ENCODE data around the gene MRPL40. TPM values are rescaled to one million over a fixed set of nuclear protein-coding genes. Genes with fewer than 3 reads are reported as not detected.
"Not testable (repeated sequence)": the region's sequence is repeated elsewhere in the genome, so short reads cannot be mapped to it uniquely, and the experiment has no call there.

Gene MRPL40
- total and polyA plus RNA-seq, 2 donors (not counting 1 experiment from before 2014, with no cell fraction given): 12.5 to 21.9 TPM

DNA sequence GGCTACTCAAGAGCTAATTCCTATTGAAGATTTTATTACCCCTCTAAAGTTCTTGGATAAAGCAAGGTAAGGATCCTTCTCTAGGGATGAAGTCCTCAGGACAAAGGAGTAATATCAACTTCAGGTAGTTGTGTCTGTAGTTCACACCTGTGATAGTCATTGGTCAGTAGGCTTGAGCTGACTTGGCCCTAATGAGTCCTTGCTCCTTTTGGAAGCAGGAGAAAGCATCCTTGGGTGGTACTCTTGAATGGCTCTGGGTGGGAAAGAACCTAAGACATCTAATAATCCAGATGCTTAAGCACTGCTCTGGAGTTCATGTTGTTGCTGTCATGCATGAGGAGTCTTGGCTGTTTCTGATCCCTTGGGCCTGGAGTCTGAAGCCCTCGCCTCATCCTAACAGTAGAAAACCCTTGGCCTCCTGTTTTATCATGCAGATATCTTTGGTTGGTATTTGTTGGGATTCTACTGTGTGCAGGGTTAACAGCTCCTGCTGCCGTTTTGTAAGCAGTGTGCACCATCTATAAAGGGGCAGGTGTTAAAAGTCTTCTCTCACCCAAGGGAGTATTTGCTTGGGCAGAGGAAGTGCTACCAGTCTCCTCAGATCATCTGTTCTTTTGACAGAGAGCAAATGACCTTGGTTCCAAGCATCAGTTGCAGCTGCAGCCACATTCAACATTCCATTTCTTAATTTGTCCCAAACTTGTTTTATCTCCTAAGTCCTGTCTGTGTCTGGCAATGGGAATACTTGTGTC lies 2.7 kb downstream of the MRPL40 start:
- no peaks in the 10 kb centered on the region for H3K27me3 ChIP-seq (replicated peaks in 1 of 4; ENCODE audit: control extremely low read depth in 1 of 4, control insufficient read depth in 3 of 4, insufficient read depth in 4 of 4, low read length in 3 of 4)
- H3K4me3 ChIP-seq (ENCODE audit: control extremely low read depth in 1 of 5, extremely low read depth in 1 of 5, insufficient read depth in 1 of 5, low read depth in 2 of 5, low read length in 4 of 5): no peak overlapping the region
- peak overlapping the region; percentile 66 for H3K4me3 Mint-ChIP-seq
- intact Hi-C loops (cut with micrococcal nuclease): loop anchor here (5.0 kb wide), 1 partner anchor 143 kb away; the partner anchor contains the start of gene CLTCL1
- H2AFZ ChIP-seq (ENCODE audit: insufficient read depth, low read depth, low read length, poor library complexity, severe bottlenecking): no peak overlapping the region
- peak overlapping the region; percentile 91 for H3K27ac Mint-ChIP-seq
- peak overlapping the region; percentile 45 for H3K4me2 ChIP-seq (replicated peaks; ENCODE audit: low read depth, low read length, poor library complexity, severe bottlenecking)
- peak; percentile 38 for DNase-seq
- no peaks in the 10 kb centered on the region for H3K9me3 Mint-ChIP-seq (ENCODE audit: insufficient read depth)
- POLR2A ChIA-PET: interaction anchor here (0.6 to 3.9 kb wide), 3 partner anchors 11 to 63 kb away, joined by 4 to 29 read pairs (median 6); partner anchors contain the start of genes C22orf39 and UFD1
- H3K4me1 Mint-ChIP-seq: peaks cover 44% of the 10 kb centered on the region
- peaks cover 38 to 47% of the 10 kb centered on the region in 2 donors for H3K4me1 ChIP-seq (ENCODE audit: control insufficient read depth in 2 of 2, insufficient read depth in 2 of 2, low read length in 2 of 2)
- peak overlapping the region; percentile 67 to 91 for H3K27ac ChIP-seq (ENCODE audit: low read length in 2 of 2)
- CTCF ChIA-PET: interaction anchor here (0.5 to 1.6 kb wide), 4 partner anchors 10 to 352 kb away, joined by 3 to 5 read pairs (median 4); partner anchors contain the start of gene ESS2
- TF ChIP-seq, protein P1, sequence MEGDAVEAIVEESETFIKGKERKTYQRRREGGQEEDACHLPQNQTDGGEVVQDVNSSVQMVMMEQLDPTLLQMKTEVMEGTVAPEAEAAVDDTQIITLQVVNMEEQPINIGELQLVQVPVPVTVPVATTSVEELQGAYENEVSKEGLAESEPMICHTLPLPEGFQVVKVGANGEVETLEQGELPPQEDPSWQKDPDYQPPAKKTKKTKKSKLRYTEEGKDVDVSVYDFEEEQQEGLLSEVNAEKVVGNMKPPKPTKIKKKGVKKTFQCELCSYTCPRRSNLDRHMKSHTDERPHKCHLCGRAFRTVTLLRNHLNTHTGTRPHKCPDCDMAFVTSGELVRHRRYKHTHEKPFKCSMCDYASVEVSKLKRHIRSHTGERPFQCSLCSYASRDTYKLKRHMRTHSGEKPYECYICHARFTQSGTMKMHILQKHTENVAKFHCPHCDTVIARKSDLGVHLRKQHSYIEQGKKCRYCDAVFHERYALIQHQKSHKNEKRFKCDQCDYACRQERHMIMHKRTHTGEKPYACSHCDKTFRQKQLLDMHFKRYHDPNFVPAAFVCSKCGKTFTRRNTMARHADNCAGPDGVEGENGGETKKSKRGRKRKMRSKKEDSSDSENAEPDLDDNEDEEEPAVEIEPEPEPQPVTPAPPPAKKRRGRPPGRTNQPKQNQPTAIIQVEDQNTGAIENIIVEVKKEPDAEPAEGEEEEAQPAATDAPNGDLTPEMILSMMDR (IDR thresholded peaks at IDR 0.05): no peak
- no peak for TF ChIP-seq EZH2 (IDR thresholded peaks at IDR 0.05; ENCODE audit: borderline replicate concordance, insufficient read depth, low read depth, low read length, poor library complexity, severe bottlenecking)
- peaks cover 5 to 13% of the 10 kb centered on the region in 2 experiments for H3K36me3 ChIP-seq (replicated peaks in 1 of 2; ENCODE audit: control extremely low read depth in 1 of 2, control insufficient read depth in 1 of 2, extremely low read depth in 1 of 2, insufficient read depth in 2 of 2, low read length in 1 of 2)
- H4K20me1 ChIP-seq (ENCODE audit: control insufficient read depth, insufficient read depth, low read length, poor library complexity, severe bottlenecking): peaks cover 10% of the 10 kb centered on the region
- no CpG with 5 or more reads among the region's 2 CpGs for WGBS (ENCODE audit: insufficient coverage)
- H3K79me2 ChIP-seq (ENCODE audit: control insufficient read depth, insufficient read depth, low read length): peaks cover 32% of the 10 kb centered on the region
- H3K9ac ChIP-seq (ENCODE audit: low read length): no peak overlapping the region
- no peaks in the 10 kb centered on the region for H3K9me3 ChIP-seq (ENCODE audit: control extremely low read depth in 1 of 3, control insufficient read depth in 2 of 3, insufficient read depth in 1 of 3, low read length in 2 of 3)
- ATAC-seq (ENCODE audit: low read depth): no peak
- H3K27me3 Mint-ChIP-seq: no peaks in the 10 kb centered on the region

DNA sequence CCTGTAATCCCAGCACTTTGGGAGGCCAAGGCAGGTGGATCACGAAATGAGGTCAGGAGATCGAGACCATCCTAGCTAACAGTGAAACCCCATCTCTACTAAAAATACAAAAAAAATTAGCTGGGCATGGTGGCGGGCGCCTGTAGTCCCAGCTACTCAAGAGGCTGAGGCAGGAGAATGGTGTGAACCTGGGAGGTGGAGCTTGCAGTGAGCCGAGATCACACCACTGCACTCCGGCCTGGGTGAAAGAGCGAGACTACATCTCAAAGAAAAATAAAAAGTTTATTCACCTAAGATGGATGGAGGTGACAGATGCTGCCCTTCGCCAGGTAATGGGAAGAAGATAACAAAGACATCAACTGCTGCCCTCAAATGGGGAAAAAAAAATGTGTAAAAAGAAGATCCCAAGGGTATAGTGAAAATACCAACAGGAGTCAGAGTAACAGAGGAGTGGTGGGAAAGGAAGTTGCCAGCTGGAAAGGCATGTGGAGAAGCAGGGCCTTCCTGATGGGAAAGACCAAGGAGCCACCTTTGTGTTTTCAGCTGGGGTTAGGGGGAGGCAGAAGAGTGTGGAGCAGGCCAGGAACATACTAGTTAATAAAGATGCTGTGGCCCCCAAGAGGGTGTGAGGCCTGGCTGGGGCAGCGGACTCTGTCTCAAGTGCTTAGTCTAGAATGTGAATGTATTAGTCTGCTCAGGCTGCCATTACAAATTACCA lies 4.3 kb downstream of the MRPL40 start:
- H4K20me1 ChIP-seq (ENCODE audit: control insufficient read depth, insufficient read depth, low read length, poor library complexity, severe bottlenecking); H3K27me3 Mint-ChIP-seq; H3K9ac ChIP-seq (ENCODE audit: low read length); H3K9me3 Mint-ChIP-seq (ENCODE audit: insufficient read depth); H3K4me2 ChIP-seq (replicated peaks; ENCODE audit: low read depth, low read length, poor library complexity, severe bottlenecking); intact Hi-C loops (cut with micrococcal nuclease); POLR2A ChIA-PET; H2AFZ ChIP-seq (ENCODE audit: insufficient read depth, low read depth, low read length, poor library complexity, severe bottlenecking); ATAC-seq (ENCODE audit: low read depth); H3K27me3 ChIP-seq (replicated peaks in 1 of 4; ENCODE audit: control extremely low read depth in 1 of 4, control insufficient read depth in 3 of 4, insufficient read depth in 4 of 4, low read length in 3 of 4); H3K4me3 Mint-ChIP-seq; H3K4me3 ChIP-seq (ENCODE audit: control extremely low read depth in 1 of 5, extremely low read depth in 1 of 5, insufficient read depth in 1 of 5, low read depth in 2 of 5, low read length in 4 of 5); H3K9me3 ChIP-seq (ENCODE audit: control extremely low read depth in 1 of 3, control insufficient read depth in 2 of 3, insufficient read depth in 1 of 3, low read length in 2 of 3); DNase-seq: not testable (repeated sequence)
- H3K4me1 Mint-ChIP-seq: peaks cover 38% of the 10 kb centered on the region
- Histone ChIP-seq H3K79me2 (ENCODE audit: control insufficient read depth, insufficient read depth, low read length) (peaks cover 29% of the 10 kb centered on the region), H3K4me1 (ENCODE audit: control insufficient read depth in 2 of 2, insufficient read depth in 2 of 2, low read length in 2 of 2) (peaks cover 29 to 36% of the 10 kb centered on the region in 2 donors), H3K36me3 (replicated peaks in 1 of 2; ENCODE audit: control extremely low read depth in 1 of 2, control insufficient read depth in 1 of 2, extremely low read depth in 1 of 2, insufficient read depth in 2 of 2, low read length in 1 of 2) (peaks cover 5 to 22% of the 10 kb centered on the region in 2 experiments), H3K27ac (ENCODE audit: low read length in 2 of 2) (peak overlapping the region in 1 of 2 donors; percentile 54)
- CTCF ChIA-PET: interaction anchor here (1.4 kb wide), 1 partner anchor 8 kb away, joined by 4 read pairs; no protein-coding TSS in a partner anchor
- WGBS (ENCODE audit: insufficient coverage): 100% methylated on average over 1 of the region's 9 CpGs
- peak overlapping the region; percentile 1 for H3K27ac Mint-ChIP-seq
